IMR-90 (cell line): ENCODE measurements around the gene PAIP1. TPM values are rescaled to one million over a fixed set of nuclear protein-coding genes. Genes with fewer than 3 reads are reported as not detected.

ENCODE experiments used
- ATAC-seq: fragments of 200-7000 bp; cut with Tn5 transposase; 2 replicates; pipeline ENCODE4 v1.9.1; 2020; ENCODE audit warnings: low read depth, mild to moderate bottlenecking, moderate library complexity
- BruUV-seq: library from RNA; stranded (reverse); fragments of 400-500 nt; replicated peaks from 2 replicates; lab custom pipeline; 2021; lab: Mats Ljungman, UMichigan
- CTCF ChIA-PET: fragments of 300-600 bp; formaldehyde crosslinking; extraction: SDS; loops from one replicate; lab custom pipeline; 2021; ENCODE audit warnings: antibody characterized with exemption; lab: Yijun Ruan, JAX
- POLR2A ChIA-PET: fragments of 300-600 bp; sonication (Branson Sonifier 250); formaldehyde crosslinking; loops from one replicate; lab custom pipeline; 2022; ENCODE audit warnings: antibody characterized with exemption; ENCODE audit not compliant: unreplicated experiment; lab: Charles Lee
- DNase-seq: peaks from one replicate; pipeline ENCODE4 v3.0.0; 2013
- H2AFZ ChIP-seq: replicated peaks from 2 replicates; pipeline ENCODE3; 2013; ENCODE audit warnings: low read length, mild to moderate bottlenecking; ENCODE audit not compliant: poor library complexity
- H2AK5ac ChIP-seq: 2 replicates; pipeline ENCODE4 v1.6.1; 2013; ENCODE audit warnings: low read depth, low read length, inconsistent platforms
- H2AK9ac ChIP-seq: replicated peaks from 2 replicates; pipeline ENCODE3; 2013; ENCODE audit warnings: mild to moderate bottlenecking, low read depth, low read length, moderate library complexity; ENCODE audit not compliant: poor library complexity
- H2BK120ac ChIP-seq: 2 replicates; pipeline ENCODE4 v1.6.1; 2013; ENCODE audit warnings: low read depth, low read length, inconsistent platforms
- H2BK15ac ChIP-seq: 3 replicates; pipeline ENCODE4 v1.6.1; 2013; ENCODE audit warnings: low read depth, low read length, inconsistent platforms
- H2BK20ac ChIP-seq: 2 replicates; pipeline ENCODE4 v1.6.1; 2013; ENCODE audit warnings: low read depth, mild to moderate bottlenecking, inconsistent platforms, low read length, moderate library complexity
- H2BK5ac ChIP-seq: 2 replicates; pipeline ENCODE4 v1.6.1; 2013; ENCODE audit warnings: mild to moderate bottlenecking, low read depth, low read length, inconsistent platforms; ENCODE audit not compliant: poor library complexity, severe bottlenecking
- H3K14ac ChIP-seq: replicated peaks from 2 replicates; pipeline ENCODE4 v1.6.1; 2013; ENCODE audit warnings: low read depth, low read length, inconsistent platforms
- H3K18ac ChIP-seq: 2 replicates; pipeline ENCODE4 v1.6.1; 2013; ENCODE audit warnings: low read depth, low read length, control low read depth
- H3K23ac ChIP-seq: 2 replicates; pipeline ENCODE4 v1.6.1; 2013; ENCODE audit warnings: low read depth, low read length, inconsistent platforms
- H3K27ac ChIP-seq: 2 replicates; pipeline ENCODE4 v1.5.1; 2013; ENCODE audit warnings: mild to moderate bottlenecking, control low read depth, low read length; ENCODE audit not compliant: insufficient read depth
- H3K27me3 ChIP-seq: 2 replicates; pipeline ENCODE4 v1.6.1; 2013; ENCODE audit warnings: low read length; ENCODE audit not compliant: control insufficient read depth, insufficient read depth
- H3K36me3 ChIP-seq: 2 replicates; pipeline ENCODE4 v1.6.1; 2013; ENCODE audit warnings: low read length, mixed read lengths; ENCODE audit not compliant: control insufficient read depth, insufficient read depth
- H3K4ac ChIP-seq: 2 replicates; pipeline ENCODE4 v1.6.1; 2013; ENCODE audit warnings: low read depth, low read length, inconsistent platforms
- H3K4me1 ChIP-seq: 2 replicates; pipeline ENCODE4 v1.6.1; 2013; ENCODE audit warnings: low read length, mixed read lengths; ENCODE audit not compliant: control insufficient read depth, insufficient read depth
- H3K4me2 ChIP-seq: 2 replicates; pipeline ENCODE4 v1.6.1; 2013; ENCODE audit warnings: low read depth, mild to moderate bottlenecking, control low read depth, low read length, moderate library complexity
- H3K4me3 ChIP-seq: 2 replicates; pipeline ENCODE4 v1.5.1; 2013; ENCODE audit warnings: low read depth, mild to moderate bottlenecking, control low read depth, low read length, moderate library complexity; ENCODE audit not compliant: insufficient read depth
- H3K56ac ChIP-seq: 2 replicates; pipeline ENCODE4 v1.6.1; 2013; ENCODE audit warnings: low read length, inconsistent platforms; ENCODE audit not compliant: insufficient read depth; ENCODE audit errors: extremely low read depth
- H3K79me1 ChIP-seq, 2 experiments: 2 replicates each; pipeline ENCODE4 v1.6.1; 2013; ENCODE audit warnings: low read length in 2 of 2, inconsistent platforms in 1 of 2, low read depth in 1 of 2
- H3K9ac ChIP-seq: 2 replicates; pipeline ENCODE4 v1.6.1; 2013; ENCODE audit warnings: low read depth, low read length, control low read depth
- H3K9me1 ChIP-seq: 2 replicates; pipeline ENCODE4 v1.6.1; 2013; ENCODE audit warnings: low read length, inconsistent platforms; ENCODE audit not compliant: insufficient read depth
- H3K9me3 ChIP-seq: 2 replicates; pipeline ENCODE4 v1.6.1; 2013; ENCODE audit warnings: low read length; ENCODE audit not compliant: control insufficient read depth, insufficient read depth
- H4K20me1 ChIP-seq: 2 replicates; pipeline ENCODE4 v1.6.1; 2013; ENCODE audit warnings: low read length, inconsistent platforms; ENCODE audit not compliant: insufficient read depth
- H4K5ac ChIP-seq: 2 replicates; pipeline ENCODE4 v1.6.1; 2013; ENCODE audit warnings: mild to moderate bottlenecking, low read depth, low read length, control low read depth
- H4K8ac ChIP-seq, 2 experiments: 2 replicates each; pipeline ENCODE4 v1.6.1; 2013; ENCODE audit warnings: low read depth in 2 of 2, low read length in 2 of 2, control low read depth in 1 of 2, inconsistent platforms in 1 of 2
- H4K91ac ChIP-seq: 2 replicates; pipeline ENCODE4 v1.6.1; 2013; ENCODE audit warnings: low read depth, low read length, inconsistent platforms; ENCODE audit not compliant: insufficient read depth
- FOS ChIP-seq: fragments of 150-350 bp; IDR thresholded peaks from 2 replicates; pipeline ENCODE4 v1.6.1; 2016; ENCODE audit warnings: low read depth, low read length
- POLR2A ChIP-seq: IDR thresholded peaks from 2 replicates; pipeline ENCODE4 v1.6.1; 2012; ENCODE audit warnings: mild to moderate bottlenecking, low read depth, low read length
- RFX5 ChIP-seq: IDR thresholded peaks from 2 replicates; pipeline ENCODE4 v1.8.0; 2012; ENCODE audit warnings: low read depth, mild to moderate bottlenecking, low read length, moderate library complexity
- WGBS, 2 experiments: methylation state at CpG; one replicate each; pipeline versions ENCODE4 v1.1.5 to v1.1.7; 2013; ENCODE audit warnings: missing lambda C conversion rate in 2 of 2; ENCODE audit not compliant: insufficient read length in 1 of 2; ENCODE audit errors: extremely low coverage in 2 of 2; 5-methylcytosine and 5-hydroxymethylcytosine counted together
- dilution Hi-C: fragments of 300-500 bp; cut with HindIII; formaldehyde crosslinking; loops from one replicate; pipeline ENCODE4 v1.14.3; 2018; ENCODE audit warnings: low sequenced_read_pairs; ENCODE audit not compliant: unreplicated experiment
- in situ Hi-C: fragments of 300-500 bp; cut with MboI; formaldehyde crosslinking; loops from 3 replicates; pipeline ENCODE4 v1.14.3; 2019; ENCODE audit warnings: low sequenced_read_pairs, inconsistent platforms, mixed read lengths
- intact Hi-C: fragments of 100-400 bp; cut with micrococcal nuclease; formaldehyde crosslinking; loops from 2 replicates; pipeline ENCODE4 v1.10.0; 2022
- polyA plus RNA-seq, 3 experiments: library from polyadenylated mRNA; depleted of rRNA; stranded (reverse); fragments of >200 nt; gene quantifications; 2 replicates each; pipeline ENCODE4 v1.2.3, GENCODE V29; 2012; ENCODE audit warnings: low replicate concordance in 1 of 3
- total RNA-seq: library from RNA; depleted of rRNA; stranded (reverse); fragments of >200 nt; gene quantifications from 2 replicates; pipeline ENCODE4 v1.2.3, GENCODE V29; 2012

Gene PAIP1
- total and polyA plus RNA-seq, 2 of the 4 experiments (the other 2 are of a cell fraction) = 59.1 to 123 TPM

DNA sequence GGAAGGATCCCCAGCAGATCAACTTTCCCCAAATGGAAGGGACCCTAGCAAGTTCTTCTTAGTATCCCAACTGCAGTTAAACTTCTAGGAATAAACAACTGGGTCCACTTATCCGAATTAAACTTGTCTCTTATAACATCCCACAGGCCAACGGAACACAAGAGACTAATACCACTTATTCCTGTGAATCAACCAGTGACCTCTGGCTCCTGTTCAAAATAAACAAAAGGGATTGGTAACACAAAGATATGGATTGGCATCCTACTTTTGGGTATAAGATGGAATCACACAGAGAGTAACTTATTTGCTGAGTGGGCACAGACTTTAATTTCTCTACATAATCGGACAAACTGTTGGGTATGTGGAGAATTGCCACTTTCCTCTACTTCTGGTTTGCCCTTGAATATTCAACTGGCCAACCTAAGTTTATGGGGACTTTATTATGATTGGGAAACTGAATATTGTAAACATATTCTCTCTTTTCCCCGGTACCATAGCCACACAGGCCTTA, 12.4 kb upstream of the PAIP1 start:
- no peaks in the 10 kb centered on the region for H3K27me3 ChIP-seq
- no peaks in the 10 kb centered on the region for H4K20me1 ChIP-seq
- ChIA-PET CTCF (no interaction called here), POLR2A (no interaction called here)
- no peaks in the 10 kb centered on the region for H3K9me1 ChIP-seq
- no peak overlapping the region for H3K4ac ChIP-seq
- TF ChIP-seq RFX5 (no peak), FOS (no peak), POLR2A (no peak)
- H3K79me1 ChIP-seq = no peaks in the 10 kb centered on the region
- no peak overlapping the region for H2BK15ac ChIP-seq
- DNase-seq (no peak), ATAC-seq (no peak)
- no peaks in the 10 kb centered on the region for H3K36me3 ChIP-seq
- BruUV-seq = no TSS peak
- no peak overlapping the region for H2BK20ac ChIP-seq
- H2BK120ac ChIP-seq = no peak overlapping the region
- no peak overlapping the region for H3K14ac ChIP-seq
- peaks cover 4% of the 10 kb centered on the region; the same call in 1 of the 2 replicates for H3K4me1 ChIP-seq
- H2AK5ac ChIP-seq = no peak overlapping the region
- no peak overlapping the region for H3K27ac ChIP-seq
- H3K4me2 ChIP-seq = no peak overlapping the region
- H3K23ac ChIP-seq = no peak overlapping the region
- in situ Hi-C loops (no loop called here), intact Hi-C loops (no loop called here), dilution Hi-C loops (no loop called here)
- H2BK5ac ChIP-seq = no peak overlapping the region
- H3K9me3 ChIP-seq = no peaks in the 10 kb centered on the region
- no CpG with 5 or more reads among the region's 4 CpGs for WGBS, 2 experiments
- no peak overlapping the region for H4K5ac ChIP-seq
- no peak overlapping the region for H4K91ac ChIP-seq
- H4K8ac ChIP-seq = no peak overlapping the region
- no peak overlapping the region for H2AFZ ChIP-seq
- H3K56ac ChIP-seq = no peak overlapping the region
- no peak overlapping the region for H3K4me3 ChIP-seq
- H3K18ac ChIP-seq = no peak overlapping the region
- H3K9ac ChIP-seq = no peak overlapping the region
- H2AK9ac ChIP-seq = no peak overlapping the region
